Measurements from ENCODE around the gene B3GNT8. TPM values are rescaled to one million over a fixed set of nuclear protein-coding genes. Genes with fewer than 3 reads are reported as not detected.
"Not testable (repeated sequence)": the region's sequence is repeated elsewhere in the genome, so short reads cannot be mapped to it uniquely, and the experiment has no call there.

Gene B3GNT8
- total and polyA plus RNA-seq, 2 donors, result 0.69 to 4.5 TPM

DNA sequence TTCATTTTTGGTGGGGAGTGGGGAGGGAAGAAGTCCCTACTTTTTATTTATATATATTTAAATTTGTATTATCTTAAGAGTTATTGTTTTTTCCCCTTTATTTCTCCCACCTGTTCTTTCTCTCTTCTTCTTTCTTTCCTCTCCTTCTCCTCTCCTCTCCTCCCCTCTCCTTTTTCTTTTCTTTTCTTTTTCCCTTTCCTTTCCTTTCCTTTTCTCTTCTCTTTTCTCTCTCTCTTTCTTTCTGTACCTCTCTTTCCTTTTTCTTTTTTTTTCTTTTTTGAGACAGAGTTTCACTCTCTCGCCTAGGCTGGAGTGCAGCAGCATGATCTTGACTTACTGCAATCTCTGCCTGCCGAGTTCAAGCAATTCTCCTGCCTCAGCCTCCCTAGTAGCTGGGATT is 27.6 kb downstream of the B3GNT8 start:
- WGBS, result 93% methylated on average over 2 of the region's 2 CpGs
- no peak for DNase-seq (ENCODE audit: extremely low spot score)
- no peaks in the 10 kb centered on the region for H3K36me3 ChIP-seq (ENCODE audit: insufficient read depth)
- no peak overlapping the region for H3K27ac ChIP-seq (ENCODE audit: low read depth)
- H3K4me3 ChIP-seq (ENCODE audit: low read depth, low read length), result no peak overlapping the region
- peaks cover 4% of the 10 kb centered on the region for H3K4me1 ChIP-seq (ENCODE audit: insufficient read depth)

DNA sequence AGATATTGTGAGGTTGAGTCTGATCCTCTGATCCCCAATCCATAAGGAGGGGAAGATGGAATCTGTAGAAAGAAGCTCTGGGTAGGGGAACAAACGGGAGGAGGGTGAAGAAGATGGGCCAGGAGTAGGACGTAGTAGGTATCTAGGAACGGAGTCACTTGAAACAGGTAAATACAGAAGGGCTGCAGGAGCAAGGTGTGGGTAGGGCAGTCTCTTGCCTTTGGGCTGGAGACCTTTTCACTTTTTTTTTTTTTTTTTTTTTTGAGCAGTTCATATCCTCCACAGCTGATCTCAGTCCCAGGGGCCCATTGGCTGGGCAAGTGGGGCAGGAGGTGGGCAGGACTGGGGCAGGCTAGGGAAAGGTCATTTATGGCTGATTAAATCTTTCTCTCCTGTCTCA is 28.1 kb downstream of the B3GNT8 start:
- DNase-seq (ENCODE audit: extremely low spot score), result no peak
- no peaks in the 10 kb centered on the region for H3K36me3 ChIP-seq (ENCODE audit: insufficient read depth)
- H3K4me1 ChIP-seq (ENCODE audit: insufficient read depth), result peaks cover 4% of the 10 kb centered on the region
- no peak overlapping the region for H3K27ac ChIP-seq (ENCODE audit: low read depth)
- WGBS, result 90% methylated on average over 3 of the region's 3 CpGs
- no peak overlapping the region for H3K4me3 ChIP-seq (ENCODE audit: low read depth, low read length)

DNA sequence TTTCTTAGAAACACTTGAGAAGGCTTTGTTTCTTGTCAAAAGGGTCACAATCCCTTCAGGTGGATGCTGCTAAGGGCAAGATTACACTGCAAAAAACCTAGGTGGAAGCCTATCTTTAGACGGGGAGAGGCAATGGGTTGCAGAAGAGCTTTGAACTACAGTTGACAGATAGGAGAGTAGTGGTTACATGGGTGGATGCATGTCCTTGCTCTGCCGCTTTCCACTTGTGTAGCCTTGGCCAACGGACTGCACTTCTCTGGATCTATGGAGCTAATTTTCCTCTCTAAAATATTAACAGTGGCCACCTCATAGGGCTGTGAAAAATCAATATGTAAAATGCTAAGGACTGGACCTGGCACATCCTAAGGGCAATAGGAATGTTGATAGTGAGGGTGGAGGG is 28.6 kb downstream of the B3GNT8 start:
- H3K4me1 ChIP-seq (ENCODE audit: insufficient read depth), result peaks cover 4% of the 10 kb centered on the region
- 48% methylated on average over 3 of the region's 3 CpGs for WGBS
- DNase-seq (ENCODE audit: extremely low spot score), result no peak
- H3K36me3 ChIP-seq (ENCODE audit: insufficient read depth), result no peaks in the 10 kb centered on the region
- H3K4me3 ChIP-seq (ENCODE audit: low read depth, low read length), result peak overlapping the region; percentile 77
- no peak overlapping the region for H3K27ac ChIP-seq (ENCODE audit: low read depth)

DNA sequence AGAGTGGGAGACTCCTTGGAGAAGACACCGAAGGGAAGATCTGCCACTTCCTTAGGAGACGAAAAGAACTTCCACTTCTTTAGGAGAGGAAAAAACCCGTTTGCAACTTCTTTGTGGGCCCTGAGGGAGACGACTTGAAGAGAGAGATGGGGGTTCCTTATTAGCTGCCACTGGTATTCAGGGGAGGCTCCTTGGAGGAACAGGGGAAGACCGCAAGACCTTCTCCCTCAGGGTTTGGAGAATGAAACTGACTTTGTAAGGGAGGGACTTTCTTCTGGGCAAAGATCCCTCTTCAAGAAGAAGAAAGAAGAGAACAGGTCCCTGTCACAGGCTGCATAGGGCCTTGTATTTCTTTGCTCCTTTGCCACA is 29.1 kb downstream of the B3GNT8 start:
- WGBS, result 0% methylated on average over 5 of the region's 5 CpGs

DNA sequence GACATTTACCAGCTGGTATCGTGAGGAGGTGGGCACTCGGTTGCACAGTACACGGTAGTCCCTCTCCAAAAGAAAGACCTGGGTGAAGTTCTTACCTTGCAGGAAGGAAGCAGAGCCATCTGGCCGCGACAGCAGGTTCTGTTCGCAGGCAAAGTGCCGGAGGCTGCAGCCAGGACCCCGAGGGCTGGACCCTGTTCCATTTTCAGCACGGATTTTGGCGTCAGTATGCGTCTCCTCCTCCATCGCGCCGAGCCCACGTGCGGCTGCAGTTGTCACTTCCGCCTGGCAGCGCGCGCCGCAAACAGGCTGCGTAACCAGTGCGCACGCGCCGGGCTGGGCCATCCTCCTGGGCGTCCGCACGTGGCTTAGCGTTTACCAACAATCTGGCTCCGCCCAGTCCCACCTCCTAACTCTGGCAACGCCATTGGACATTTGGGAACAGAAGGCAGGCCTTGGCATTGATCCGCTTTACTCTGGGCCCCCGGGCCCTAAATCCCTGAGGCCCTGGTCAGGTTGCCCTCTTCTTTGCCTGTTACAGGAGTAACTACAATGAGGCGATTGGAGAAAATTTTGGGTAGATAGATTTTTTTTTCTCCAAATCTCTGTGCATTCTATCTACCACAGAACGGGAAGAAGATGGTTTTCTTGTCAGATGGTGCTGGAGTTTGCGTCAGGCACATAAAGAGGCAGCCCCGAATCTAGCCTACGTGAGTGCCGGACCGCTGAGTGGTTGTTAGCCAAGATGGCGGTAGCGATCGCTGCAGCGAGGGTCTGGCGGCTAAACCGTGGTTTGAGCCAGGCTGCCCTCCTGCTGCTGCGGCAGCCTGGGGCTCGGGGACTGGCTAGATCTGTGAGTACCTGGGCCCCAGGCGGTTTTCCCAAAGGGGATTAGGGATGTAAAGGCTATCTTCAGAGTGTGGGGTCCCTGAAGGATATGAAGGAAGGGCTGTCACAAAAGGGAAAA is 29.8 kb downstream of the B3GNT8 start, which contains the start of the genes BCKDHA and EXOSC5:
BCKDHA (plus strand) TSS at position 733 of the 964 bp plus-strand sequence; CDS start at position 743, 10 bp downstream.
EXOSC5 (minus strand) TSS at position 274 of the 964 bp plus-strand sequence; CDS start at position 243, 31 bp downstream.
- Histone ChIP-seq H3K4me3 (ENCODE audit: low read depth, low read length) (peak within 1 kb of the TSS; percentile 77), H3K4me1 (ENCODE audit: insufficient read depth) (peaks cover 4% of the 10 kb centered on the region), H3K36me3 (ENCODE audit: insufficient read depth) (no peaks in the 10 kb centered on the region), H3K27ac (ENCODE audit: low read depth) (peak within 1 kb of the TSS; percentile 77)
- peak; percentile 100 for DNase-seq (ENCODE audit: extremely low spot score)
- WGBS, result under 1% methylated on average over 50 of the region's 50 CpGs

More for the DNA sequence above, 29.1 kb downstream of the B3GNT8 start:
- peaks cover 4% of the 10 kb centered on the region for H3K4me1 ChIP-seq (ENCODE audit: insufficient read depth)
- no peak for DNase-seq (ENCODE audit: extremely low spot score)
- H3K27ac ChIP-seq (ENCODE audit: low read depth), result peak overlapping the region; percentile 77
- H3K36me3 ChIP-seq (ENCODE audit: insufficient read depth), result no peaks in the 10 kb centered on the region
- peak overlapping the region; percentile 77 for H3K4me3 ChIP-seq (ENCODE audit: low read depth, low read length)

DNA sequence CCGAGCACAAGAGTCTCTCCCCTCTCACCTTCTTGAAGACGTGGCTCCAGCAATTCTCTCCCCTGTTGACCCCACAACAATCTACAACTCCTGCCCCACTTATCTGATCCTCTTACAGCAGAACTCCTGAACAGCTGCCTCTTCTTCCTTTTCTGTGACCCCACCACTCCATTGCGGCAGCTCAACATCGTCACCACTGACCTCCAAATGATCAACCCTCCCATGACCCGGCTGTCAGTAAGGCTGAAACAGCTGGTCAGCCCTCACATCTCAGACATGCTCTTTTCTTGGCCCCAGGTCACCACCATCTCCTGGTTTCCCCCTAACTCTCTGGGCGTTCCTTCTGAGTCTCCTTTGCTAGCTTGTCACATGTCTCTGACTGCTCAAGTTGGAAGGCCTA is 31.8 kb downstream of the B3GNT8 start:
- Histone ChIP-seq H3K4me3 (ENCODE audit: low read depth, low read length) (no peak overlapping the region), H3K27ac (ENCODE audit: low read depth) (no peak overlapping the region), H3K4me1 (ENCODE audit: insufficient read depth) (peaks cover 4% of the 10 kb centered on the region), H3K36me3 (ENCODE audit: insufficient read depth) (no peaks in the 10 kb centered on the region)
- DNase-seq (ENCODE audit: extremely low spot score), result no peak
- WGBS, result 69% methylated on average over 6 of the region's 6 CpGs

DNA sequence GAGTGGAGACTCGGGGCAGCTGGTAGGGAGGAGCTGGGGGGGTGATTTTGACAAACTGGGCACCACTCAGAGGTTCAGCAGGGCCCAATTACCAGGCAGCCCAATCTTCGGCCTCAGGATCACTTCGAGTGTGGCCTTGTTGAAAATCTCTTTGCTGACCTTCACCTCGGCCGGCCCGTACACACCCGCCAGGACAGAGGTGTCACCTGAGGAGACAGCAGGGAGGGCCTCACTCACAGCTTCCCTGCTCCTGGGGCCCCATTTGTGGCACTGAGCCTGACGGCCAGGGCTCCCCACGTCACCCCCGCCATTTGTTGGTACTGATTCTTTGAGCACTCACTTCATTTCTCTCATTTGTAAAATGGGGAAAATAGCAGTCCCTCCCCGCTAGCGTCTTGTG is 34.4 kb downstream of the B3GNT8 start:
- Histone ChIP-seq H3K36me3 (ENCODE audit: insufficient read depth) (no peaks in the 10 kb centered on the region), H3K27ac (ENCODE audit: low read depth) (no peak overlapping the region), H3K4me1 (ENCODE audit: insufficient read depth) (no peaks in the 10 kb centered on the region), H3K4me3 (ENCODE audit: low read depth, low read length) (no peak overlapping the region)
- 80% methylated on average over 12 of the region's 12 CpGs for WGBS
- no peak for DNase-seq (ENCODE audit: extremely low spot score)

DNA sequence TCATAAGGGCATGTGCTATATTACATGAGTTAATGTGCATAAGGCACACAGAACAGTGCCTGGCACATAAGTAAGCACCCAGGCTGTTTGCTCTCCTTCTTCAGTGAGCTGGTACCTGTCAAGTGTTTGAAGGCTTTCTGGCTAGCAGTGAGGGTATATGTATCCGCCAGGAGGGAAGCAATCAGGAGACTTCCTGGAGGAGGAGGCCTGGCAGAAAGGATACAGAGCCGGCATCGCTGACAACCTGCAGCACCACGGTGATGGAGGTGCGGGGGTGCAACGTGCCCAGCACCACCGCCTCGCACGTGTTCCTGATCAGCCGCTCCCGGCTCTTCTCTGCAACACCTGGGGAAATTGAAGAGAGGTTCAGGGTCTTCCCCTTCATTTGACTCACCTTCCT is 35.6 kb downstream of the B3GNT8 start:
- no peaks in the 10 kb centered on the region for H3K4me1 ChIP-seq (ENCODE audit: insufficient read depth)
- H3K27ac ChIP-seq (ENCODE audit: low read depth), result no peak overlapping the region
- DNase-seq (ENCODE audit: extremely low spot score), result no peak
- no peak overlapping the region for H3K4me3 ChIP-seq (ENCODE audit: low read depth, low read length)
- 88% methylated on average over 11 of the region's 11 CpGs for whole genome bisulfite sequencing
- H3K36me3 ChIP-seq (ENCODE audit: insufficient read depth), result no peaks in the 10 kb centered on the region

DNA sequence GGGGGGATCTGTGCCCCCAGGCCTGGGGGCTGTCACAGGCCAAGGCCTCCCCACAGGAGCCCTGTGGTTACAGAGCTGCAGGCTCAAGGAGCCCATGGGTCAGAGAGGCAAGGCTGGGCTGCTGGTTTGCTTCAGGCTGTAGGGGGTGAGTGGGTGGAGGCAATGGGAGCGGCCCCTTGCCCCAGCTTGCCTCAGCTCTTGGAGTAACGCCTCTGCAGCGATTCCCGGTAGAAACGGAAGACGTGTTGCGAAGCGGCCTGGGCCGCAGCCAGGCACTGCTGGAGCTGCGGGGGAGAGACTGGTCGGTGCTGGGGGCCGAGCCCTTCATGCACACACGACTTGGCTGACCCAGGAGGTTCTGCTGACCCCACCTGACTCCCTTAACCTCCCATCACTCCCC is 40.7 kb downstream of the B3GNT8 start:
- Histone ChIP-seq H3K27ac (ENCODE audit: low read depth) (no peak overlapping the region), H3K4me3 (ENCODE audit: low read depth, low read length) (no peak overlapping the region), H3K36me3 (ENCODE audit: insufficient read depth) (no peaks in the 10 kb centered on the region), H3K4me1 (ENCODE audit: insufficient read depth) (no peaks in the 10 kb centered on the region)
- WGBS, result 84% methylated on average over 13 of the region's 13 CpGs
- DNase-seq (ENCODE audit: extremely low spot score), result no peak

DNA sequence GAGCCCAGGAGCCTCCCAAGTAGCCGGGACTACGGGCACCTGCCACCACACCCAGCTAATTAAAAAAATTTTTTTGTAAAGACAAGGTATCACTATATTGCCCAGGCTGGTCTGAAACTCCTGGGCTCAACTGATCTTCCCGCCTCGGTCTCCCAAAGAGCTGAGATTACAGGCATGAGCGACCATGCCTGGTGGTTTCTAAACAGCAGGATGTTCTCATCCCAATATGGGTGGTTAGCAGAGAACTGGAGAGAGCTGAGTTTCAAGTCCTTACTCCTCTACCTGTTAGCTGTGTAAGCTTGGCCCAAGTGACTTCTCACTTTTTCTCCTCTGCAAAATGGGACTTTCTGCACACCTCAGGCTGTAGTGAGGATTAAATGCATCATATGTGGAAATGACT is 42.8 kb downstream of the B3GNT8 start:
- Histone ChIP-seq H3K27ac (ENCODE audit: low read depth) (no peak overlapping the region), H3K4me1 (ENCODE audit: insufficient read depth) (no peaks in the 10 kb centered on the region), H3K36me3 (ENCODE audit: insufficient read depth) (no peaks in the 10 kb centered on the region), H3K4me3 (ENCODE audit: low read depth, low read length) (no peak overlapping the region)
- no peak for DNase-seq (ENCODE audit: extremely low spot score)
- 88% methylated on average over 5 of the region's 5 CpGs for WGBS

DNA sequence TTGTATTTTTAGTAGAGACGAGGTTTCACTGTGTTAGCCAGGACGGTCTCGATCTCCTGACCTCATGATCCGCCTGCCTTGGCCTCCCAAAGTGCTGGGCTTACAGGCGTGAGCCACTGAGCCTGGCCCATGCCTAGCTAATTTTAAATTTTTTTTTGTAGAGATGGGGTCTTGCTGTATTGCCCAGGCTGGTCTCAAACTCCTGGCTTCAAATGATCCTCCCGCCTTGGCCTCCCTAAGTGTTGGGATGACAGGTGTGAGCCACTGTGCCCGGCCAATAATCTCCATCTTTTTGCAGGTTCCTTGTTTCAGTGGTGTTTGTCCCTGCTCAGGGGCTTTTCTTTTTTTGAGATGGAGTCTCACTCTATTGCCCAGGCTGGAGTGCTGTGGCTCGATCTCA is 45.6 kb downstream of the B3GNT8 start:
- 96% methylated on average over 8 of the region's 8 CpGs for WGBS
- not testable (repeated sequence) for H3K36me3 ChIP-seq (ENCODE audit: insufficient read depth); DNase-seq (ENCODE audit: extremely low spot score); H3K4me3 ChIP-seq (ENCODE audit: low read depth, low read length); H3K4me1 ChIP-seq (ENCODE audit: insufficient read depth); H3K27ac ChIP-seq (ENCODE audit: low read depth)

DNA sequence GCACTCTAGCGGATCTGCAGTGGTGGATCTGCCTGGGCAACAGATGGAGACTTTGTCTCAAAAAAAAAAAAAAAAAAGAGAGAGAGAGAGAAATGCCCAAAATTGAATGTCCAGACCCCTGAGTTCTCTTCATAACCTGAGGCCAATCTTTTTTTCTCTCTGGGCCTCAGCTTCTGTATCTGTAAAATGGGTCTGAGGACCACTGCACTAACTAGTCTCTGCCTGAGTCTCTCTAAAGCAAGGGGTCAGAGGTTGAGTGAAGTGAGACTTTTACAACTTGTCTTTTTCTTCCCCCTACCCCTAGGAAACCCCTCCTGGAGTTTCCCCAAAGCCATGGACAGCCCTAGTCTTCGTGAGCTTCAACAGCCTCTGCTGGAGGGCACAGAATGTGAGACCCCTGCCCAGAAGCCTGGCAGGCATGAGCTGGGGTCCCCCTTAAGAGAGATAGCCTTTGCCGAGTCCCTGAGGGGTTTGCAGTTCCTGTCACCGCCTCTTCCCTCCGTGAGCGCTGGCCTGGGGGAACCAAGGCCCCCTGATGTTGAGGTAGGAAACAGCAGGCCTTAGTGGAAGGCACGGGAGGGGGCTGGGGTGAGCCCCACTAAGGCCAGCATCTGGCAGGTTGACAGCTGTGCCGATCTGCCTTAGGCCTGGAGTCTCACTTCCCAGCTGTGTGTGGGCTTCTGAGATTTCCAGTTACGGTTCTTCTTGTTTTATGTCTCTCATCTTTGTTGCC is 49.0 kb downstream of the B3GNT8 start:
- no peak overlapping the region for H3K27ac ChIP-seq (ENCODE audit: low read depth)
- H3K4me3 ChIP-seq (ENCODE audit: low read depth, low read length), result no peak overlapping the region
- no peaks in the 10 kb centered on the region for H3K36me3 ChIP-seq (ENCODE audit: insufficient read depth)
- DNase-seq (ENCODE audit: extremely low spot score), result no peak
- 35% methylated on average over 9 of the region's 9 CpGs for WGBS
- no peaks in the 10 kb centered on the region for H3K4me1 ChIP-seq (ENCODE audit: insufficient read depth)

DNA sequence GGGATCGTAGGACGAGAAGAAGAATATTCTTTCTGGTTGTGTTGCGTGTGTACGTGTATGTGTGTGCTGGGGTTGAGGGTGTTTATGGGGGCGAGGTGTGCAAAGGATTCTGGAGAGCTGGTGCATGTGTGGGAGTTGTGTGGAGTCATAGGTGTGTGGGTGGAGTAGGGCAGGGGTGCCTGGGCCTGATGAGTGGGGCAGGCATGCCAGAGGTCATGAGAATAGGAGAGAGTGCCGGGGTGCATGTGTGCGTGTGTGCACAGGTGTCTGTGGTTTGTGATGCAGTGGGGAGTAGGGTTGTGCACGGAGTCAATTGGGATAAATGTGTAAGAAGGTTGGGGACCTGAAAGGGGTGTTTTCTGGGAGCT is 50.2 kb downstream of the B3GNT8 start:
- no peaks in the 10 kb centered on the region for H3K36me3 ChIP-seq (ENCODE audit: insufficient read depth)
- H3K4me1 ChIP-seq (ENCODE audit: insufficient read depth), result no peaks in the 10 kb centered on the region
- DNase-seq (ENCODE audit: extremely low spot score), result no peak
- 57% methylated on average over 8 of the region's 8 CpGs for WGBS
- H3K4me3 ChIP-seq (ENCODE audit: low read depth, low read length), result peak overlapping the region; percentile 48
- peak overlapping the region; percentile 64 for H3K27ac ChIP-seq (ENCODE audit: low read depth)

All from urinary bladder (tissue), 4 donors.